ENCODE data around the gene MAP1S.

MAP1S gene

GRCh38 chr19:17741456-17741855 is 22.2 kb downstream of the MAP1S start:
- no peak for DNase-seq

- DNase-seq, result no peak
These were observed 24.7 kb downstream of the MAP1S start for GRCh38 chr19:17743874-17744580.

GRCh38 chr19:17747205-17748098 is 28.2 kb downstream of the MAP1S start:
- peak; percentile 91 for DNase-seq

- no peak for DNase-seq
These were observed 29.8 kb downstream of the MAP1S start for GRCh38 chr19:17748884-17749638.

- no peak for DNase-seq
These were observed 30.6 kb downstream of the MAP1S start for GRCh38 chr19:17749912-17750317.

GRCh38 chr19:17751103-17751911 is 32.0 kb downstream of the MAP1S start, which contains the start of gene FCHO1:
Gene FCHO1, plus strand, starts transcription at chr19:17751477. Its CDS starts 3,688 bp downstream, at chr19:17755165.
- DNase-seq, result peak; percentile 66

GRCh38 chr19:17751912-17752273 is 32.6 kb downstream of the MAP1S start:
- DNase-seq, result no peak

- no peak for DNase-seq
These were observed 33.8 kb downstream of the MAP1S start for GRCh38 chr19:17752865-17753639.

GRCh38 chr19:17753976-17754375 is 34.7 kb downstream of the MAP1S start:
- DNase-seq, result no peak

- no peak for DNase-seq
These were observed 35.6 kb downstream of the MAP1S start for GRCh38 chr19:17754634-17755442.

GRCh38 chr19:17755443-17755890 is 36.2 kb downstream of the MAP1S start:
- DNase-seq, result no peak

GRCh38 chr19:17755977-17756670 is 36.8 kb downstream of the MAP1S start:
- DNase-seq, result no peak

GRCh38 chr19:17757125-17757524 is 37.8 kb downstream of the MAP1S start:
- no peak for DNase-seq

GRCh38 chr19:17758515-17758914 is 39.2 kb downstream of the MAP1S start:
- no peak for DNase-seq

GRCh38 chr19:17761148-17761547 is 41.9 kb downstream of the MAP1S start:
- no peak for DNase-seq

GRCh38 chr19:17762505-17763229 is 43.4 kb downstream of the MAP1S start:
- DNase-seq, result no peak

GRCh38 chr19:17764348-17764747 is 45.1 kb downstream of the MAP1S start:
- DNase-seq, result no peak

- DNase-seq, result no peak
These were observed 45.9 kb downstream of the MAP1S start for GRCh38 chr19:17765069-17765618.

Measured in activated gamma-delta T cell (primary cell).